ENCODE measurements around the gene ECHS1.
A peak's percentile ranks its signal among the peaks of the same experiment; 100 is the strongest.
"Not testable (repeated sequence)": the region's sequence is repeated elsewhere in the genome, so short reads cannot be mapped to it uniquely, and the experiment has no call there.

The ECHS1 gene

DNA sequence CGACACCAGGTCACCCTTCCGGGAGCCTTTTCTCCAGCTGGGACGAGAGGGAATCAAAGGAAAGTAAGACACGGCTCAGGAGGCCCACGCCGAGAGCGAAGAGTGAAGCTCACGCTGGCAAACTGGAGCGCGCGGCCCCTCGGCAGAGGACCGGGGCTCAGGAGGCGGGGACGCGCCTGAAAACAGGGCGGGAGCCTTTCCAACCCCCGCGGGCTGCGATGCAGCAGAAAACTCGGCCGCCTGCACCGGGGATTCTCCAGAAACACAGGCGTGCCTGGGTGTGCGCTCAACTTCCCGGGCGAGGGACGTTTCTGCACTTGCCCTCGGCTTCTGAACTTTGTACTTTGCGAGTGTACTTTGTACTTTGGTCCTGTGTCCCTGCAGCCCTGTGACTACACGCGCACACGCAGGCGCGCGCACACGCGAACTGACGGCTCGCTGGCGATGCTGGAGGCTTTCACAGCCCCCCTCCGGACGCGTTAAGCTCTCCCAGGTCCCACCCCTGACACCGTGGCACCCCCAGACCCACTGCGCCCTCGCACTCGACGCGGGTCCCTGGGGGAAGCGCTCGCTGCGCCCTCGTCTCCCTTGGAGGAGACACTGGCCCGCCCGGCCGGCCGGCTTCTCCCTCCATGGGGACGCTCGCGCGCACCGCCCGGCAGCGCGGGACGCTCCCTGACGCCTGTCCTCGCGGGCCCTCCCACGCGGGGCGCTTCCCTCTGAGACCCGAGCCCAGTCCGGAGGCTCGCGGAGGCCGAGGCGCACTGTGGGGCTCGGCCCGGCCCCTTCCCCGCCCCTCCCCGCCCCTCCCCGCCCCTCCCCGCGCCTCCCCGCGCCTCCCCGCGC is 5.3 kb upstream of the ECHS1 start:
- peak in 1 of 2 donors; percentile 51 for DNase-seq (ENCODE audit: low read depth in 2 of 2)

DNA sequence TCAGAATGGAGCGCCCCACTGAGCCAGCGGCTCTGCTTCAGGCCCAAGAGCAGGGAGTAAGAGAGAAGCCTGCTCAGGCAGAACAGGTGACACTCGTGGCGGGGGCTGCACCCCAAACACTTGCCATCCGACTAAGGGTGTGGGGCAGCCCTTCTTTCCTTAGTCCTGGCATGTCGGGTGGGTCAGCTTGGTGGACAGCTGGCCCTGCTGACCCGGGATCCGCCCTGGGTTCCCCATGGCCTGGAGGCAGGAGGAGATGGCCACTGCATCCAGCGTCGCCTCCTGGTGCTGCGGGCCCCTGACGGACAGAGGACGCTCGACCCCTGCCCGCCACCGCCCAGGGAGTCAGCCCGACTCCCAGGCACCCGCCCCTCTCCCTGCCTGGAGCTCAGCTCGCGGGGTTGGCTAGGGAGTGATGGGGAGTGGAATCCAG is 4.7 kb upstream of the ECHS1 start:
- no peak for DNase-seq (ENCODE audit: low read depth in 2 of 2)

- DNase-seq (ENCODE audit: low read depth in 2 of 2), result no peak
Measured at GRCh38 chr10:133377025-133377817, 4.1 kb upstream of the ECHS1 start.

DNA sequence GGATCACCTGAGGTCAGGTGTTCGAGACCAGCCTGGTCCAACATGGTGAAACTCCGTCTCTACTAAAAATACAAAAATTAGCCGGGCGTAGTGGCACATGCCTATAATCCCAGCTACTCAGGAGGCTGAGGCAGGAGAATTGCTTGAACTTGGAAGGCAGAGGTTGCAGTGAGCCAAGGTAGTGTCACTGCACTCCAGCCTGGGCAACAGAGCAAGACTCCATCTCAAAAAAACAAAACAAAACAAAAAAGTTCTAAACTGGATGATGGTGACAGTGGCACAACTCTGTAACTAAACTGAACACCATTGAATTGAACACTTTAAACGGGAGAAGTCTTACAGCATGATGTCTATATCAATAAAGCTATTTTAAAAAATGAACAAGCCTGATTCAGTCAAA is 3.0 kb upstream of the ECHS1 start:
- not testable (repeated sequence) for DNase-seq (ENCODE audit: low read depth in 2 of 2)

GRCh38 chr10:133375357-133376115 is 2.4 kb upstream of the ECHS1 start:
- DNase-seq (ENCODE audit: low read depth in 2 of 2), result no peak

DNA sequence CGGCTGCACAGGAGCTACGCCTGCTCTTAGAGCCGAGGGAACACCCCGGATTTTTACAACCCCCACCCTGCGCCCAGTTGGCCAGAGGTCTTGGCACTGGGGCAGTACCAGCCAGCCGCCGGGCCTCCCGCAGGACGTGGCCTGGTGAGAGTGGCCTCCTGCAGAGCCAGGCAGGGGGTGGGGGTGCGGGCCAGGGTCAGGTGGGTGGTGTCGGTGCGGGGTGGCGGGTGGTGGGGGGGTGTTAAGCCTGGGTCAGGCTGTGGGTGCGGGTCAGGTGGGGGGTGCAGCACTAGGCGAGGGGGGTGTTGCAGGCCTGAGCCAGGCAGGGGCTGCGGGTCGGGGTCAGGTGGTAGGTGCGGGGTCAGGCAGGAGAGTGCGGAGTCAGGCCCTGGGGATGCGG is 647 bp downstream of the ECHS1 start:
- no peak for DNase-seq (ENCODE audit: low read depth in 2 of 2)

DNA sequence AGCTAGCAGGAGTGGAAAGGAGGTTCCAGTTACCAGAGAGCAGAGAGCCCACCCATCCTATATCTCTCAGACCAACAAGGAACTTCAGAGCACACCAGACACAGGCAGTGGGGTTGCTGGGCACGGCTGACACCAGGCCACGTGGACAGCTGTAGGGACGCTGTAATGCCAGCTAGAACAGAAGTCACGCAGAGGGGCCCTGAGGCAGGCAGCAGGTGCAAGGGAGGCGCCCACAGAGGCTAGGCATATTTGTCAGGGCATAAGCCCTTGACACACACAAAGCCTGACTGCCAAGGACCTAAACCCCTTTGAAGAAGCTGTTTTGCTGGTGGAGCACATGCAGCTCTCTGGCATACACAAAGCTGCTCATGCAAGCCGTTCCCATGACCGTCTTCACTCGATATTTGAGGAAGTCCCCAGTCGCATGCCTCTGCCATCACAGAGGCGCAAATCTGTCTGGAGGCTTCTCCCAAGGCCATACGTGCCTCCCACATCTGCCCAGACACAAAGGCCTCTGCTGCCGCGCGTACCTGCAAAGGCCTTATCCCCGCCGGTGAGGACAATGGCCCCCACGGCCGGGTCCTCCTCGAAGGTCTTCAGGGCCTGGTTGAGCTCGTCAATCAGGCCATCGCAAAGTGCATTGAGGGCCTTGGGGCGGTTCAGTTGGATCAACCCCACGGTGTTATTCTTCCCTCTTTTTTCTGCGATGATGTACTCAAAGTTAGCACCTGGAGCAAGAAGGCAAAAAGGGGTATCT is 2.9 kb downstream of the ECHS1 start:
- no peak for DNase-seq (ENCODE audit: low read depth in 2 of 2)

DNA sequence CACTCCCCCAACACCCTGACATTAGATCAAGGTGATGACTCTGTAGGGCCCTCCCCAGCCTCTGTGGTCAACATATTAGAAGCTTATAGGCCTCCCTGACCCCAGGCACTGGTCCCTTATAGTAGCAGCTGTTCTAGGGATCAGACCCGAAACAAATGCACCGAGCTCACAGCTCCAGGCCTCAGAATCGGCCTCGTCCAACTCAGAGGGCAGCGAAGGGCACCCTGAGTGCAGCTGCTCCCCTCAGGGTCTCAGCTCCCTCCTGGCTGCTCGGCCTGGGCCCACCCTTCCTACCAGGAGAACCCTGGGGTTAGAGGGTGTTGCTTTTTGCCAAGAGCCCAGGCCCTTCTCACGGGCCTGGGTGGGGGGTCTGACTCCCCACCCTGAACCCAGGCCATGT is 5.0 kb downstream of the ECHS1 start:
- no peak for DNase-seq (ENCODE audit: low read depth in 2 of 2)

- not testable (repeated sequence) for DNase-seq (ENCODE audit: low read depth in 2 of 2)
Measured at GRCh38 chr10:133367461-133367860, 5.7 kb downstream of the ECHS1 start.

DNA sequence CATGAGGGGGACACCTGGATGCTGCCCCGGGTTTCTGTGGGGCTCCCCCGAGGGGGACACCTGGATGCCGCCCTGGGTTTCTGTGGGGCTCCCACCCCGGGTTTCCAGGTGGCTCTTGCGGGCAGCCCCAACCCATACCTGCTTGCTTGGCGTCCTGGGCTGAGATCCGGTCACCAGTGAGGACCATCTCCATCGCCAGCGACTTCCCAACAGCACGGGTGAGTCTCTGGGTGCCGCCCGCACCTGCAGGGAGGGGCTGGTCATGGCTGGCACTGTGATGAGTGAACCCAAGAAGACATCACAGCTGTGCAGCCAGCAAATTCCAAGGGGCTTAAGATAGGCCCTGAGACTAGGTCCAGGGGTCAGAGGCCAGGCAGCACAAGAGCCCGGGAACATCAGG is 6.4 kb downstream of the ECHS1 start:
- no peak for DNase-seq (ENCODE audit: low read depth in 2 of 2)

- DNase-seq (ENCODE audit: low read depth in 2 of 2), result no peak
Measured at GRCh38 chr10:133366130-133366478, 7.0 kb downstream of the ECHS1 start.

GRCh38 chr10:133365461-133366129 is 7.6 kb downstream of the ECHS1 start:
- DNase-seq (ENCODE audit: low read depth in 2 of 2), result no peak

GRCh38 chr10:133364645-133365431 is 8.3 kb downstream of the ECHS1 start:
- no peak for DNase-seq (ENCODE audit: low read depth in 2 of 2)

- no peak for DNase-seq (ENCODE audit: low read depth in 2 of 2)
Measured at GRCh38 chr10:133362846-133363245, 10.3 kb downstream of the ECHS1 start.

DNA sequence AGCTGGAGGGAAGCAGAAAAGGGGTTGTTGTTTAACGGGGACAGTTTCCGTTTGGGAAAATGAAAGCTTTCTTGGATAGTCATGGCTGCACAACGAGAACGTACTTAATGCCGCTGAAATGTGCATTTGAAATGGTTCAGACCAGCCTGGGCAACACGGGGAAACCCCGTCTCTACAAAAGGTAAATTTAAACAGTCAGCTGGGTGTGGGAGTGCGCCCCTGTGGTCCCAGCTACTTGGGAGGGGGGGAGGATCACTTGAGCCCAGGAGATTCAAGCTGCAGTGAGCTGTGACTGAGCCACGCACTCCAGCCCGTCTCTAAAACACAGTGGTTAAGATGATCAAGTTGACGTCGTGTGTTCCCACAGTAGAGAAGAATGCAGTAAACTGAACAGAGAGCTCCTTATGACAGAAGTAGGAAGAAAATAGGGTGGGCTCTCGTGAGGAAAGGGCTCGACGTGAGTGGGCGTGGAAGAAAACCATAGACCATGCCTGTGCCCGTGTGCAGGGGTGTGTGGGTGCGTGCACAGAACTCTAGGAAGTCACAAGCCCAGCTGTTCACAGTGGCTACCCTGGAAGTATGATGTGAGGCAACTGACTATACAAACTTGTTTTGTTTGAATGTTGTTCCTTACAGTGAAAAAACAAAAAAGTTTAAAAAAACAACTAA is 11.2 kb downstream of the ECHS1 start:
- no peak for DNase-seq (ENCODE audit: low read depth in 2 of 2)

GRCh38 chr10:133361227-133361626 is 11.9 kb downstream of the ECHS1 start:
- no peak for DNase-seq (ENCODE audit: low read depth in 2 of 2)

DNA sequence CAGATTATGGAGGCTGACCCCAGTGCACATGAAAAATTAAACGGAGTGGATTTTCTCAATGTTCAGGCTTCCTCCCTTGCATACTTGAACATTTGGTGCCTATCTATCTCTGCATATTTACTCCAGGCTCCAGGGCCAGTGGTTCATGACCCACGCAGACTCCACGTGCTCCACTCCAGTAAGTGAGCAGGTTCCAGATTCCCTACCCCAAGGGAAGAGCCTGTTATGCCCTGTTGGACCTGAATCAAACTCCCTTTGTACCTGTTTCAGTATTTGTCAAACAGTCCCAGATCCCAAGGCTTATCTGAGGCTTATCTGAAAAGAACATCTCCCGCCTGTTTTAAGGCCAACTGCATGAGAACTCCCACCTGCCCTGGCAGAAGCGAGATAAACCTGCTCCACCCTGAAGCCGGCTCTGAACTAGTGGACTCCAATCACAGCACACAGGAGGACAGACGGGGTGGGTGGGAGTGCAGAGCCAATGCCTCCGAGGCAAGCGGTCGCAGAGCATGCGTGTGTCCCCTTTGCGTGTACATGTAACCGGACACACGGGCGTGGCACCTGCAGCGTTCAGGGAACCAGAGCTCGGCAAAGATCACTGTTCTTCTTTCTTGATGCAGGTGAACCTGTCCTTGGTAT is 13.1 kb downstream of the ECHS1 start:
- no peak for DNase-seq (ENCODE audit: low read depth in 2 of 2)

DNA sequence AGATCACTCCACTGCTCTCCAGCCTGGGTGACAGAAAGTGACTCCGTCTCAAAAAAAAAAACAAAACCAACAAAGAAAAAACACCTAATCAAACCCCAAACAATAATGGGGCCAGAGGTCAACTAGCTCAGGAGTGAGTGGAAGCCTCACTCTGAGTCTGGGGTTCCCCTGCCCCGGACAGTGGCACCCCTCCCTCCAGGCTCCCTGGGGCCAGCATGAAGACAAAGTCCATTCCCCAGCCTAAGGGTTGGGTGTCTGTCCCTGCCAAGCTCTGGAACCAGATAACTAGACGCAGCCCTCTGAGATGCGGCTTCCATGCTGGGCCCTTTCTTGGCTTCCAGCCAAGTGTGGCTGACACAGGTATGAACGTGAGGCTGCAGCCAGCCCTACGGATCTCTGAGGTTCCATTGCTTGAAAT is 13.6 kb downstream of the ECHS1 start:
- DNase-seq (ENCODE audit: low read depth in 2 of 2), result no peak

DNA sequence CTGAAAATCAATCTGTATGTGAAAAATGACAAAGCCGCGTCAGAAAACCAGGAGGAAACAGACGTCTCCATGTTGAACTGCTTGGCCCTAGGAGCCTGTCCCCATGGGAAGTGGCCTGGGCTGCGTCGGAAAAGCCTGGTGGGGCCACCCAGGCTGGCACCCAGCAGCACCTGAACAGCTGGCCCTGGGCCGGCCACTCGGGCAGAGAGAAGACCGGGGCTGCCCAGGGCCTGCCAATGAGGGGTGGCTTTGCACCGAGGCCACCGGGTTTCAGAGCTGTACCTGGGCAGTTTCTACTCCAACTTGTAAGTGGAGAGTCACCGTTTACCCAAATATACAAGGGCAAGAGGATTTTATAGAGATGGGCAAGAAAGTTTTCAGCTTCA is 14.2 kb downstream of the ECHS1 start:
- DNase-seq (ENCODE audit: low read depth in 2 of 2), result no peak

Data from stimulated activated CD8-positive, alpha-beta memory T cell treated with anti-CD3 and anti-CD28 coated beads, Interleukin-7, amount 100 ng/mL, for 4 hours (primary cell).